Measurements from ENCODE around the gene SLC6A4.

SLC6A4 gene

DNA sequence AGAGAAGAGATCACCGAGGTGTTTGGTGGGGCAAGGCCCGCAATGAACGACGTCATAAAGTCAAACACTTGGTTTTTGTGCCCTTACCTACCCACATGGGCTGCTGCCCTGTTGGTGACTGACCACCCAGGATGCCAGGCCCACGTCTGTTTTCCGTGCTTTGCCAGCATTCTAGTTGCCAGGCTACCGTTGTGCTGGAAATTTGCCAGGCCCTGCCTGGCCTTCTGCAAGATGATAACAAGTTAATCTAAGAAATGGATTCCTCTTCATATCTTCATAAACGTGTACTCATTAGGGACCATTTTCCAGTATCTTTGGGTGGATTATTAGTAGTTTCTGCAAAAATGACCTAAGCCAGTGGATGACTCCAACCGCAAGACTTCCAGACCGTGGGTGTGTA lies 35.4 kb downstream of the SLC6A4 start:
- no peak for DNase-seq (ENCODE audit: low read depth, low spot score)
- no peaks in the 10 kb centered on the region for H3K27me3 ChIP-seq (ENCODE audit: insufficient read depth, insufficient read length)
- no peak overlapping the region for H3K9ac ChIP-seq (ENCODE audit: insufficient read length, low read depth)
- no peaks in the 10 kb centered on the region for H3K36me3 ChIP-seq (ENCODE audit: insufficient read depth, insufficient read length, low read length)
- H3K9me3 ChIP-seq (ENCODE audit: insufficient read depth, low read length) = no peaks in the 10 kb centered on the region
- TF ChIP-seq YY1 (IDR thresholded peaks at IDR 0.05; ENCODE audit: insufficient read depth, insufficient read length) = no peak
- TF ChIP-seq ZNF274 (IDR thresholded peaks at IDR 0.05; ENCODE audit: low read depth, low read length) = no peak
- TF ChIP-seq SUZ12 (IDR thresholded peaks at IDR 0.05; ENCODE audit: extremely low read depth, insufficient read depth, insufficient read length) = no peak
- no peak overlapping the region for H3K4me3 ChIP-seq (ENCODE audit: insufficient read length, low read depth)
- peaks cover 2% of the 10 kb centered on the region for H3K4me1 ChIP-seq (ENCODE audit: insufficient read depth, insufficient read length)

DNA sequence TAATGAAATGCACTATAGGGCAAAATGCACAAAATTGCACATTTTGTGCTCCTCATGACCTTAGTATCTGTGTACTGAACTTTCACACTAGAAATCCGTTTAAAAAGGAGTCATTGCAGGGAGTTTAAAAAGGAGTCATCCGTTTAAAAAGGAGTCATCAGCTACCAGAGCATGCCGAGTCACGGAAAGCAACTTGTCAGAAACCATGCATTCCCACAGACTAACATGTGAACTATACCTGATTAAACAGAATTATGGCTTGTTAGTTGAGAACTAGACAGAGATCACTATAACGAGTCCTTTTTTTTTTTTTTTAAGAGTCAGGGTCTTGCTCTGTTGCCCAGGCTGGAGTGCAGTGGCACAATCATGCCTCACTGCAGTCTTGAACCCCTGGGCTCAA lies 35.9 kb downstream of the SLC6A4 start:
- no peak for DNase-seq (ENCODE audit: low read depth, low spot score)
- Histone ChIP-seq H3K4me3 (ENCODE audit: insufficient read length, low read depth) (no peak overlapping the region), H3K9me3 (ENCODE audit: insufficient read depth, low read length) (no peaks in the 10 kb centered on the region), H3K36me3 (ENCODE audit: insufficient read depth, insufficient read length, low read length) (no peaks in the 10 kb centered on the region), H3K9ac (ENCODE audit: insufficient read length, low read depth) (no peak overlapping the region), H3K27me3 (ENCODE audit: insufficient read depth, insufficient read length) (no peaks in the 10 kb centered on the region), H3K4me1 (ENCODE audit: insufficient read depth, insufficient read length) (peaks cover 2% of the 10 kb centered on the region)
- TF ChIP-seq YY1 (IDR thresholded peaks at IDR 0.05; ENCODE audit: insufficient read depth, insufficient read length) (no peak), SUZ12 (IDR thresholded peaks at IDR 0.05; ENCODE audit: extremely low read depth, insufficient read depth, insufficient read length) (no peak), ZNF274 (IDR thresholded peaks at IDR 0.05; ENCODE audit: low read depth, low read length) (no peak)

DNA sequence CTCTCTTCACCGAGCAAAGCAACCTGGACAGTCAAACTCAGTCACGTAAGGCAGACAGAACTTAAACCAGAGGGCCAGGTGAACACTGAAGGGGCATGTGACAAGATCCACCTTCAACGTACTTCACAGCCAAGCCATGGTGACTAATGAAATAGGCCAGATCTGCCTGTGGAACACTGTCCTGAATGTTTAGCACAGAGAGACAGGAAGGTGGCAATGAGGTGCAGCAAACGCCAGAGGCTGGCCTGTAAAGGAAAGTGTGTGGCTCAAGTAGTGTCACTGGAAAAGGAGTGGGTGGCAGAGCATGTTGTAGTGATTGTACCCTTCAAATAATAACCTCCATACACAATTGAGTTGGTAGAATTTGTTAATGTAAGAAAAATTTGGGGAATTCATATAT lies 38.1 kb downstream of the SLC6A4 start:
- TF ChIP-seq ZNF274 (IDR thresholded peaks at IDR 0.05; ENCODE audit: low read depth, low read length) = no peak
- no peak for TF ChIP-seq SUZ12 (IDR thresholded peaks at IDR 0.05; ENCODE audit: extremely low read depth, insufficient read depth, insufficient read length)
- no peak for TF ChIP-seq YY1 (IDR thresholded peaks at IDR 0.05; ENCODE audit: insufficient read depth, insufficient read length)
- no peak overlapping the region for H3K4me3 ChIP-seq (ENCODE audit: insufficient read length, low read depth)
- no peaks in the 10 kb centered on the region for H3K9me3 ChIP-seq (ENCODE audit: insufficient read depth, low read length)
- H3K4me1 ChIP-seq (ENCODE audit: insufficient read depth, insufficient read length) = peaks cover 2% of the 10 kb centered on the region
- no peak overlapping the region for H3K9ac ChIP-seq (ENCODE audit: insufficient read length, low read depth)
- DNase-seq (ENCODE audit: low read depth, low spot score) = no peak
- no peaks in the 10 kb centered on the region for H3K27me3 ChIP-seq (ENCODE audit: insufficient read depth, insufficient read length)
- no peaks in the 10 kb centered on the region for H3K36me3 ChIP-seq (ENCODE audit: insufficient read depth, insufficient read length, low read length)

DNA sequence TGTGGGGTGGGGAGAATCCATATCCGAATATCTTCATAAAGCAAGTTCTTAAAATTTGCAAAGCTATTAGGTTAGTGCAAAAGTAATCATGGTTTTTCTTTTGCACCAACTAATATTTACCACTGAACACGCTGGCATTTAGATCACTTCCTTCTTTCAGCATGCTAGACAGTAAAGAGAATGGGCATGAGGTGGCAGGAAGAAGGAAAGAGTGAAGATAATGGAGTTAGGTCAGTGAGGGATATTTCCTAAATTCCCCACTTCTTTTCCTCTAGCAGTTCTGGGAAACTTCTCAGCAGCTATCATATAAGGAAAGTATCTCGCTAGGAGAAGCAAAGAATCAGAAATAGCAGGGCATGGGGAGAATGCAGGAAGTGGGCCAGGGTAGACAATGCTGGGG lies 39.0 kb downstream of the SLC6A4 start:
- no peak overlapping the region for H3K4me3 ChIP-seq (ENCODE audit: insufficient read length, low read depth)
- peaks cover 2% of the 10 kb centered on the region for H3K4me1 ChIP-seq (ENCODE audit: insufficient read depth, insufficient read length)
- TF ChIP-seq ZNF274 (IDR thresholded peaks at IDR 0.05; ENCODE audit: low read depth, low read length) = no peak
- no peak overlapping the region for H3K9ac ChIP-seq (ENCODE audit: insufficient read length, low read depth)
- DNase-seq (ENCODE audit: low read depth, low spot score) = no peak
- no peaks in the 10 kb centered on the region for H3K9me3 ChIP-seq (ENCODE audit: insufficient read depth, low read length)
- H3K36me3 ChIP-seq (ENCODE audit: insufficient read depth, insufficient read length, low read length) = no peaks in the 10 kb centered on the region
- H3K27me3 ChIP-seq (ENCODE audit: insufficient read depth, insufficient read length) = no peaks in the 10 kb centered on the region

DNA sequence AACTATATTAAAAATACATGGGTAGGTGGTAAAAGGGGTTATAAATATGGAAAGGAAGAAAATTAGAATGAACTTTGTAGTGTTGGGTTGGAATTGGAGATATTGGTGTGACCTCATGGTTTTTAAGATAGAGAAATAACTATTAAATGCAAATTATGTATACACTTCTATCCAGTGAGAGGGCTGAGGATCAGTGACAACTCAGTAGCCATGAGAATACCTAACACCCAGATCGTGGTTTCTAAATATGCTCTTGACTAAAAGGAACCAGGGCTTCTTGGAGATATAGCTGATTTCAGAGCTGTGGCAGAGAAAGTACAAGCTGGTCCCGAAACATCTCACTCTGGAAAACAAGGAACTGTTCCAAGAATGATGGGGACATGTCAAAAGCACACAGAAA lies 44.4 kb downstream of the SLC6A4 start:
- Histone ChIP-seq H3K4me3 (ENCODE audit: insufficient read length, low read depth) (no peak overlapping the region), H3K9me3 (ENCODE audit: insufficient read depth, low read length) (no peaks in the 10 kb centered on the region), H3K9ac (ENCODE audit: insufficient read length, low read depth) (no peak overlapping the region), H3K4me1 (ENCODE audit: insufficient read depth, insufficient read length) (no peaks in the 10 kb centered on the region), H3K36me3 (ENCODE audit: insufficient read depth, insufficient read length, low read length) (peaks cover 4% of the 10 kb centered on the region), H3K27me3 (ENCODE audit: insufficient read depth, insufficient read length) (no peaks in the 10 kb centered on the region)
- no peak for DNase-seq (ENCODE audit: low read depth, low spot score)
- TF ChIP-seq ZNF274 (IDR thresholded peaks at IDR 0.05; ENCODE audit: low read depth, low read length) = no peak
- TF ChIP-seq SUZ12 (IDR thresholded peaks at IDR 0.05; ENCODE audit: extremely low read depth, insufficient read depth, insufficient read length) = no peak
- no peak for TF ChIP-seq YY1 (IDR thresholded peaks at IDR 0.05; ENCODE audit: insufficient read depth, insufficient read length)

DNA sequence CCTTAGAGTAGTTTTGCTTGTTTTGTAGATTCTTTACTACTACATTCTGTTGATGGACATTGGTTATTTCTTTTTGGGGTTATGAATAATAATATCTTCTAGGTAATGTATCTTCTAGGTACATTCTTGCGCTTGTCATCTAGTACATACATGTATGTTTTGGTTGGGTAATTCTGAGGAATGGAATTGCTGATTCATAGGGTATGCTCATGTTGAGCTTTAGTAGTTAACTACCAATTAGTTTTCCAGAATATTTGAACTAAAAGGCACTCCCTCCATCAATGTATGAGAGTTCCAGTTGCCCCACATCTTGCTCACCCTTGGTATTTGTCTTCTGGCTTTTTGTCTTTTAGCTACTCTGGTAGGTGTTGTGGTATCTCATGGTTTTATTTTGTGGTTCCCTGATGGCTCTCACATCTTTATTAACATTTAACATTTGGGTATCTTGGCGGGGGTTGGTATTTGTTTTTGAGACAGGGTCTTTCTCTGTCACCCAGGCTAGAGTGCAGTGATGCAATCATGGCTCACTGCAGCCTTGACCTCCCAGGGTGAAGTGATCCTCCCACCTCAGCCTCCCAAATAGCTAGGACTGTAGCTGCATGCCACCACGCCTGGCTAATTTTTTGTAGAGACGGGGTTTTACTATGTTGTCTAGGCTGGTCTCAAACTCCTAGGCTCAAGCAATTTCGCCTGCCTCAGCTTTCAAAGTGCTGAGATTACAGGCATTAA lies 47.1 kb downstream of the SLC6A4 start:
- no peaks in the 10 kb centered on the region for H3K9me3 ChIP-seq (ENCODE audit: insufficient read depth, low read length)
- no peaks in the 10 kb centered on the region for H3K4me1 ChIP-seq (ENCODE audit: insufficient read depth, insufficient read length)
- H3K4me3 ChIP-seq (ENCODE audit: insufficient read length, low read depth) = no peak overlapping the region
- no peak for DNase-seq (ENCODE audit: low read depth, low spot score)
- H3K36me3 ChIP-seq (ENCODE audit: insufficient read depth, insufficient read length, low read length) = peaks cover 28% of the 10 kb centered on the region
- H3K27me3 ChIP-seq (ENCODE audit: insufficient read depth, insufficient read length) = no peaks in the 10 kb centered on the region
- H3K9ac ChIP-seq (ENCODE audit: insufficient read length, low read depth) = no peak overlapping the region
- no peak for TF ChIP-seq ZNF274 (IDR thresholded peaks at IDR 0.05; ENCODE audit: low read depth, low read length)
- no peak for TF ChIP-seq SUZ12 (IDR thresholded peaks at IDR 0.05; ENCODE audit: extremely low read depth, insufficient read depth, insufficient read length)
- TF ChIP-seq YY1 (IDR thresholded peaks at IDR 0.05; ENCODE audit: insufficient read depth, insufficient read length) = no peak

DNA sequence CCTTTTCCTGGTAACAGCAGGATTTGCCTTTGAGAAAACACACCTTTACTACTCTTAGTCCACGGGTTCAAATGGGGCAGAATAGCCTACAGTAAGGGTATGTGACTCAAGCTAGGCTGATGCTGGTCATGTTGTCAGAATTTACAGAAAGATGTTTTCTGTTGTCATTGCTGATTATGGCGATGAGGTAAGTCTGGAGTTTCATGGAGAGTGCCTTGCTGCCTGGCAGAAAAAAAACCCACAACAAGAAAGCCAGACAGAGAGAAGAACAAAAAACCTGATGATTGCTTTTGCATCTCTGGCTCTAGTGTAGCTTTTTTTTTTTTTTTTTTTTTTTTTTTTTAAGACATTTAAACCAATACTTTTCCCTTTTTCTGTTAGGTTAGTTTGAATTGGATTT lies 47.9 kb downstream of the SLC6A4 start:
- H3K9me3 ChIP-seq (ENCODE audit: insufficient read depth, low read length) = no peaks in the 10 kb centered on the region
- no peaks in the 10 kb centered on the region for H3K4me1 ChIP-seq (ENCODE audit: insufficient read depth, insufficient read length)
- TF ChIP-seq ZNF274 (IDR thresholded peaks at IDR 0.05; ENCODE audit: low read depth, low read length) = no peak
- no peak for TF ChIP-seq YY1 (IDR thresholded peaks at IDR 0.05; ENCODE audit: insufficient read depth, insufficient read length)
- TF ChIP-seq SUZ12 (IDR thresholded peaks at IDR 0.05; ENCODE audit: extremely low read depth, insufficient read depth, insufficient read length) = no peak
- H3K9ac ChIP-seq (ENCODE audit: insufficient read length, low read depth) = no peak overlapping the region
- H3K4me3 ChIP-seq (ENCODE audit: insufficient read length, low read depth) = no peak overlapping the region
- H3K36me3 ChIP-seq (ENCODE audit: insufficient read depth, insufficient read length, low read length) = peaks cover 31% of the 10 kb centered on the region
- no peak for DNase-seq (ENCODE audit: low read depth, low spot score)
- H3K27me3 ChIP-seq (ENCODE audit: insufficient read depth, insufficient read length) = no peaks in the 10 kb centered on the region
